HG03565 (cell line): ENCODE measurements around the gene BRIP1.
"Not testable (repeated sequence)": the region's sequence is repeated elsewhere in the genome, so short reads cannot be mapped to it uniquely, and the experiment has no call there.

Experiments used
- ATAC-seq: cut with Tn5 transposase; IDR thresholded peaks from one replicate; pipeline ENCODE4 v1.9.1; 2021; ENCODE audit warnings: mild to moderate bottlenecking, moderate library complexity; ENCODE audit not compliant: unreplicated experiment

The BRIP1 gene

DNA sequence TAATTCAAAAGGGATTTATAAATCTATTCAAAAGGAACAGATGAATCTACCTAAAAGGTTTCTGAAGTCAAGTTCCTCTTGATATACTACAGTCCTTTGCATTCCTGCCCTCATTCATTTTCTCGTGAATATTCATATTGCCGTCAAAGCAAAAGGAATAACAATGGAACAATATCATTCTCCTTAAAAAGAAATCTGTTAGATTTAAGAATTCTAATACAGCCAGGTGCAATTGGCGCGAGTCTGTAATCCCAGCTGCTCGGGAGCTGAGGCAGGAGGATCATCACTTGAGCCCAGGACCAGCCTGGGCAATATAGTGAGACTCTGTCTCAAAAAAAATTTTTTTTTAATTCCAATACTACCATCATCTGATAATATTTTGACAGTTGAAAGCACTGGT is 130.3 kb downstream of the BRIP1 start:
- ATAC-seq, result no peak

DNA sequence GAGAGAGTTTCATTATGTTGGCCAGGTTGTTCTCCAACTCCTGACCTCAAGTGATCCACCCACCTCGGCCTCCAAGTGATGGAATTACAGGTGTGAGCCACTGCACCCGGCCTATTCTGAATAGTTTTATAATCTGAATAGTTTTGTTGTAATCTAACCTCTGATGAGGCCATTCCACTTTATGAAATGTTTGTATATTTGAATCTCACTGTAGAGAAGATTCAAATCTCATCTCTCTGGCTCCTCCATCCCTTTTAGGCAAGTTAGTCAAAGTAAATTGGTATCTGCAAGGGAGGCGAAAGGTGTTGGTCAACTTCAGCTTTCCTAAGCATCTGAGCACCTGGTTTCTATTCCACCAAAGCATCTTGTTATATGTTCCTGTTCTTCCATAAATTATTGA is 131.2 kb downstream of the BRIP1 start:
- ATAC-seq, result no peak

- no peak for ATAC-seq
These were observed 132.0 kb downstream of the BRIP1 start for GRCh38 chr17:61731330-61731729.

- no peak for ATAC-seq
These were observed 133.5 kb downstream of the BRIP1 start for GRCh38 chr17:61729690-61730268.

DNA sequence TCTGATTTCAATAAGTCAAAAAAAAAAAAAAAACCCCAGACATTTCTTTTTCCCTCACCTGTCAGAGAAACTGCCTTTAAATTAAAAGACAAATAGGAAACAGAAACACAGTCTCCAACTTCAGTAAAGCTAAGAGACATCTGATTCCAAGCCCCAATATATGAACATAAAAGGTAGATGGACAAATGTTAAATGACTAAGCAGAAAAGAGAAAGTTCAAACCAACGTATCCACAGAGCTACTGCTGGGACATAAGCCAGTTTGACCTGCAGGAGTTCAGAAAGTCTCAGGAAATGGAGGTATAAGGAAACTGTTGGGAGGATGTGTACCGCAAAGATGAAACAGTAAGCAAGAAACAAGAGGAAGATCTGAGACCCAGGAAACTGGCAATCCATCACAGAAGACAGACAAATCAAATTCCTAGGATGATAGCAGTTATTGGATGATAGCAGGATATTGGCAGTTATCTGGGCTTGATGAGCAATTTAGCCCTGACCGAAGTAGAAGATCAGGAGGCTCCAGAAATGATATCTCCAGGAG is 135.0 kb downstream of the BRIP1 start:
- ATAC-seq, result no peak

DNA sequence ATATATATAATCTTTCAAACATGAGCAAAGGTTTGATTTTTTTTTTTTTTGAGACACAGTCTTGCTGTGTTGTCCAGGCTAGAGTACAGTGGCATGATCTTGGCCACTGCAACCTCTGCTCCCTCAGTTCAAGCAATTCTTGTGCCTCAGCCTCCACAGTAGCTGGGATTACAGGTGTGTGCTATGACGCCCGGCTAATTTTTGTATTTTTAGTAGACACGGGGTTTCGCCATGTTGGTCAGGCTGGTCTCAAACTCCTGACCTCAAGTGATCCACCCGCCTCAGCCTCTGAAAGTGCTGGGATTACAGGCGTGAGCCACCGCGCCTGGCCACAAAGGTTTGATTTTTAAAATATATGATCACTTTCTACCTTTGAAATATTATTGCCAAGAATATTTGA is 135.5 kb downstream of the BRIP1 start:
- not testable (repeated sequence) for ATAC-seq

DNA sequence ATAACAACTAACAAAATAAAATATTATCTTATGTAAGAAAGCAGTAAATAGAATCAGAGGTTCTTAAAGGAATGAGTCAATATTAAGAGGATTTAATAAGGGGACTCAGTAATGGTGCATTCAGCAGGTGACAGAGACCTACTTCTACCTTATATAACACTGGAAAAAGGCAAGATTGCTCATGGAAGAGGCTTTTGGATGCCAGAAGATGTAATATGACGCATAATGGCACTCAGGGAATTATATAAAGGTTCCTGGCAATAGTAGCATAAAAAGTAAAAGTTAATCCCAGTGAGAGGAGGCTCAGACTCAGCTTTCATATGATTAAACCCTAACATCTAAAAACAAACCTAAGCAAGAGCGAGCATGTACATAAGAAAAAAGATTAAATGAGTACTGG is 136.4 kb downstream of the BRIP1 start:
- ATAC-seq, result no peak

GRCh38 chr17:61724777-61725176 is 138.6 kb downstream of the BRIP1 start:
- ATAC-seq, result no peak

DNA sequence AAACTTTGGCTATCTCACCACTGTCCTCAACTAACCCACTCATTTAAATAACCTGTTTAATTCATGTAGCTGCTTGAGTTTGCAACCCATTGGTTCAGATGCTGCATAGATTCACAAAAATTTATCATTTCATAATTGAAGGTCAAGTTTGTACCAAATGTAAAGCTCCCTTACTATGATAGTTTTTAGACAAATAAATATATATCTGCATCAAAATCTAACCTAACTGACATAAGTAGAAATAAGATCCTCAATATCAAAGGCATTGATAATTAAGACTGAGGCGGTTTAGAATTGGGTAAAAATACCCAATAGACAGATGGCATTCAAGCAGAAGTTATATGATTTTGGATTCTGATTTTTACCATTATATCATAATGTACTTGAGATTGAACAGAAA is 139.4 kb downstream of the BRIP1 start:
- no peak for ATAC-seq

- no peak for ATAC-seq
These were observed 140.1 kb downstream of the BRIP1 start for GRCh38 chr17:61723183-61723582.

- no peak for ATAC-seq
These were observed 140.9 kb downstream of the BRIP1 start for GRCh38 chr17:61722398-61722797.

DNA sequence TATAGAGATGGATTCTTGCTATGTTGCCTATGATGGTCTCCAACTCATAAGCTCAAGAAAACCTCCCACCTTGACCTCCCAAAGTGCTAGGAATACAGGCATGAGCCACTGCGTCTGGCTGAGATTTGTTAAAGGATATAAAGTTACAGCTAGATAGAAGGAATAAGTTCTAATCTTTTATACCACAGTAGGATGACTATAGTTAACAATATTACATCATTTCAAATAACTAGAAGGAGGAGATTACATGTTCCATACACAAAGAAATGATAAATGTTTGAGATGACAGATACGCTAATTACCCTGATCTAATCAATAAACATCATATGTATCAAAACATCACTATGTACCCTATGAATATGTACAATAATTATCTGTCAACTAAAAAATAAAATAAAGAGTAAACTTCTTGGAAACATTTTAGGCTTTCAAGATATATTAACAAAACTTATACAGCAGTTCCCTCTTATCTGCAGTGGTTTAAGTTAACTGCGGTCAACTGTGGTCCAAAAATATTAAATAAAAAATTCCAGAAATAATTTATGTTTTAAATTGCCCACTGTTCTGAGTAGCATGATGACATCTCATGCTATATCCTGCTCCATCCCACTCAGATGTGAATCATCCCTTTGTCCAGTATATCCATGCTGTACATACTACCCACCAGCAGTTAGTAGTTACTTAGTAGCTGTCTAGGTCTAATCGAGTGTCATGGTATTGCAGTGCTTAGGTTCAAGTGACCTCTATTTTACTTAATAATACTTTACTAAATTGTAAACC is 143.1 kb downstream of the BRIP1 start:
- no peak for ATAC-seq

GRCh38 chr17:61719220-61719619 is 144.1 kb downstream of the BRIP1 start:
- ATAC-seq, result not testable (repeated sequence)

DNA sequence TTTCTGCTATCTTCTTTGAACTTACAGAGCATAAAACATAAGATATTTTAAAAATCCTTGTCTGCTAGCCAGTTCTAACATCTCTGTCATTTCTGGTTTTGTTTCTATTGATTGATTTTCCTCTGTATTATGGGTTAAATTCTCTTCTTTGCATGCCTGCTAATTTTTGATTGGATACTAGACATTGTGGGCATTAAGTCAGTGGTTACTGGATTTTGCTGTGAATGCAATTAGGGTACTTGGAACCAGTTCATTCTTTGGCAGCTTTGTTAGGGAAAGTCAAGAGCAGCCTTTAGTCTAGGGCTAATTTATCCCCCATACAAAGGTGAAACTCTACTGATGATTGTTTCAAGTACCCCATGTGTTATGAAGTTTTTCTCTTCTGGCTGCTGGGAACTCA is 145.3 kb downstream of the BRIP1 start:
- no peak for ATAC-seq

DNA sequence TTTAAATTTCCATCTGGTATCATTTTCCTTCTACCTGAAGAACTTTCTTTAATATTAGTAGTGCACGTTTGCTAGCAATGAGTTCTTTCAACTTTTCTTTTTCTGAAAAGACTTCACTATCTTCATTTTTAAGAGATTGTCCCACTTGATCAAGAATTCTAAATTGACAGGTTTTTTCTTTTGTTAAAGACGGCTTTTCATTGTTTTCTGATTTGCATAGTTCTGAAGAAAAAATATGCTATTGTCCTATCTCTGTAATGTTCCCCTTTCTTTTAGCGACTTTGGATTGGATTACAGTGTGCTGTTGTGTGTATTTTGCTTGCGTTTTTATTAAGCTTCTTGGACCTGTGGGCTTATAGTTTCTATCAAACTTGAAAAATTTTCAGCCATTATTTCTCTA is 146.0 kb downstream of the BRIP1 start:
- no peak for ATAC-seq

DNA sequence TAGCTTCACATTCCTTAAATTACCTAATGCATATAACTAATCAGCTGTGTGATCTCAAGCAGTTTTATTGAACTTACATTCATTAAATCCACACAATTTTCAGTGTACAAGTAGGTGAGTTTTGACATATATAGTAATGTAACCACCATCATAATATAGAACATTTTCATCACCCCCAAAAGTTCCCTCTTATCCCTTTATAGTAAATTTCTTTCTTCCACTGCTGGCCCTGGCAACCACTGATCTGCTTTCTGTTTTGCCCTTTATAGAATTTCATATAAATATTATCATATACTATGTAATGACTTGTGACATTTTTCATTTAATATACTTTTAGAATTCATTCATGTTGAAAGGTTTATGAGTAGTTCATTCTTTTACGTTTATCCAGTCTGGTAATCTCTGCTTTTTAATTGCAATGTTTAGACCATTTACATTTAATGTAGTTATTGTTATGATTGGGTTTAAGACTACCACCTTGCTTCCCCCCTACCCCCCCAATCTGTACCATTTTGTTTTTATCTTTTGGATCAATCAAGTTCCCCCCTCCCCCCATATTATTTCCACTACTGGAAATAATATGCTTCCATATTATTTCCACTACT is 147.0 kb downstream of the BRIP1 start:
- no peak for ATAC-seq

DNA sequence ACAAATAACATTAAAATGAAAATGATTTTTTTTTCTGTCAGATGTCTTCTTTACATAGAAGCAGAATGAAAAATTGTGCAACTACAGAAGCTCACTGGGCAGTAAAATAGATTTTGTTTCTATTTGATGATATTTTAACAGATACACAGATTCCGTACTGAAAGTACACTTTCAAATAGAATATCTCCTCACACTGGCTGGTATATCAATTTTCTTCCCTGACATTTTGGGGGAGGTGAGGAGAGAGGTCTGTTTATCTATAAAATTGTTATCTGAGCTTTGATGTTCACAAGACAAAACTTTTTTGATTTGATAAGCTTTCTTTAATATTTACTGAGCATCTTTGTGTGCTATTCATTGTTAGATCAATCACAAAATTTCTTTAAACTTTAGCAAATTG is 148.0 kb downstream of the BRIP1 start:
- no peak for ATAC-seq

DNA sequence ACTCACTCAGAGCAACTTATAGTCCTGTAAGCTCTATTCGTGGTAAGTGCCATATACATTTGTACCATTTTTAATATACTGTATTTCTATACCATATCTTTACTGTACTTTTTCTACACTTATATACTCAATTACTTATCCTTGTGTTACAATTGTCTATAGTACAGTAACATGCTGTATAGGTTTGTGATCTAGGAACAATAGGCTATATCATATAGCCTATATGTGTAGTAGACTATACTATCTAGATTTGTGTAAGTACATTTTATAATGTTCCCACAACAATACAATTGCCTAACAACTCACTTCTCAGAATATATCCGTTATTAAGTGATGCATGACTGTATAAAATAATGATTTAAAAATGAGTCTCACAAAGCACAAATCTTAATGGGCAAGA is 149.0 kb downstream of the BRIP1 start:
- no peak for ATAC-seq

- ATAC-seq, result no peak
These were observed 150.3 kb downstream of the BRIP1 start for GRCh38 chr17:61713035-61713434.

DNA sequence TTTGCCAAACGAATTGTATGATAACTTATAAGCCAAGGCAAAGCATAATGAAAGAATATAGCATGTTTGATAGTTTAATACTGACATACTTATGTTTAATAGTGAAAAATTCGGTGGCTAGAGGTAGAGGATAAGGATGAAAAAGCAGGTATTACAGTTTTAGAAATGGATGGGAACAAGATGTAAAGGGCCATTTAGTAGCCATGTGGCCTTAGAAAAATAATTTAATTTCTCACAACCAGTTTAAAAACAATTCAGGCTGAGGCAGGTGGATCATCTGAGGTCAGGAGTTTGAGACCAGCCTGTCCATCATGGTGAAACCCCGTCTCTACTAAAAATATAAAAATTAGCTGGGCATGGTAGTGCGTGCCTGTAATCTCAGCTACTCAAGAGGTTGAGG is 152.8 kb downstream of the BRIP1 start:
- no peak for ATAC-seq

GRCh38 chr17:61709567-61709966 is 153.8 kb downstream of the BRIP1 start:
- no peak for ATAC-seq

DNA sequence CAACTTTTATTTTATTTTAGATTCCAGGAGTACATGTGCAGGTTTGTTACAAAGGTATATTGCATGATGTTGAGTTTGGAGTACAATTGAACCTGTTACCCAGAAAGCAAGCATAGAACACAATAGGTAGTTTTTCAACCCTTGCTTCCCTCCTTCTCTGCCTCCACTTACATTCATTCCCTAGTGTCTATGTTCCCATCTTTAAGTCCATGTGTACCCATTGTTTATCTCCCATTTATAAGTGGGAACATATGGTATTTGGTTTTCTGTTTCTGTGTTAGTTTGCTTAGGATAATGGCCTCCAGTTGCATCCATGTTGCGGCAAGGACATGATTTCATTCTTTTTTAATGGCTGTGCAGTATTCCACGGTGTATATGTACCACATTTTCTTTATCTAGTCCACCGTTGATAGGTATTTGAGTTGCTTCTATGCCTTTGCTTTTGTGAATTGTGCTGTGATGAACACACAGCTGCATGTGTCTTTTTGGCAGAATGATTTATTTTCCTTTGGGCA is 158.3 kb downstream of the BRIP1 start:
- no peak for ATAC-seq
